ENCODE measurements around the gene TNS1. TPM values are rescaled to one million over a fixed set of nuclear protein-coding genes. Genes with fewer than 3 reads are reported as not detected.

The TNS1 gene
- total RNA-seq, 6 experiments from 2014 or later, result 113 to 139 (median 126) TPM

DNA sequence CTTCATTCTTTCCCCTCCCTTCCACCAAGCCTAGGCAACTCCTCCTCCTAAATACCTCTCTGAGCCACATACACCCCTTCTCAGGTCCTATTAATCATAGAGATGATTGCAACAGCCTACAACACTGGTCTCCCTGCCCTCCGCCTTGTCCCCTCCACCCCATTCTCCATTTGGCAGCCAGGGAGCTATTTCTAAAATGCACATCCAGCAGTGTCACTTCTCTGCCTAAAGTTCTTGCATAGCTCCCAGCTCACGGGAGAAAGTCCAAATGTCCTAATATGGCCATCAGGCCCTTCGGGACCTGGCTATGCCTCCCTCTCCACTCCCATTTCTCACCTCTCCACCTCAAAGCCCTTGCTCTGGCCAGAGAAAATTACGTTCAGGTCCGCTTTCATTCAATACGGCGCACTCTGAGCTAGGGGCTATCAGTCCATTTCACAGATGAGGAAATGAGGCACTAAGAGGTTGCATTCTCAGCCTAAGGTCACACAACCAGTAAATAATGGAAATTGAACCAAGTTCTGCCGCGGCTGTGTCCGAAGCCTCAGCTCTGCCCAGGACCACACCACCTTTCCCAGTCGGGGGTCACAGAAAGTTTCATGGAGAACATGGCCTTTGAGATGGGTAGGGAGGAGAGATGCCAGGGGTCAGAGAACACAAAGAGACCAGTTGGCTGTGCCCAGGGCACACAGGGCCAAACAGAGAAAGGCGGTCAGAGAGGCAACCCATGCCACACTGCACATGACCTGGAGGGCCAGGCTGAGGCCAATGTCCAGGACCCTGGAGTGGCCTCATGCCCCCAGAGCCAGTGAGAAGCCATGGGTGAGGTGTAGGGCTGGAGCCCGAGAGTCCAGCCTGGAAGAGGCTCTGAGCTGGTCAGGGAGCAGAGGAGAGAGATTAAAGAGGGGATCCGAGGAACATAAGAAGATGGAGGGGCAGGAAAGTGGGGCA is 72.8 kb downstream of the TNS1 start:
- H3K27ac Mint-ChIP-seq, result peak overlapping the region; percentile 84

GRCh38 chr2:217929272-217929671 is 73.5 kb downstream of the TNS1 start:
- Mint-ChIP-seq H3K4me3 (no peak overlapping the region), H3K4me1 (ENCODE audit: low read depth) (peaks cover 99% of the 10 kb centered on the region), H3K9me3 (no peaks in the 10 kb centered on the region), H3K27ac (peak overlapping the region; percentile 84), H3K36me3 (ENCODE audit: low read depth) (0 out of 2 replicates have a peak, but pooled peaks cover 6% of the 10 kb centered on the region), H3K27me3 (ENCODE audit: insufficient read depth) (peaks cover 5% of the 10 kb centered on the region)
- TF ChIP-seq, protein P1, sequence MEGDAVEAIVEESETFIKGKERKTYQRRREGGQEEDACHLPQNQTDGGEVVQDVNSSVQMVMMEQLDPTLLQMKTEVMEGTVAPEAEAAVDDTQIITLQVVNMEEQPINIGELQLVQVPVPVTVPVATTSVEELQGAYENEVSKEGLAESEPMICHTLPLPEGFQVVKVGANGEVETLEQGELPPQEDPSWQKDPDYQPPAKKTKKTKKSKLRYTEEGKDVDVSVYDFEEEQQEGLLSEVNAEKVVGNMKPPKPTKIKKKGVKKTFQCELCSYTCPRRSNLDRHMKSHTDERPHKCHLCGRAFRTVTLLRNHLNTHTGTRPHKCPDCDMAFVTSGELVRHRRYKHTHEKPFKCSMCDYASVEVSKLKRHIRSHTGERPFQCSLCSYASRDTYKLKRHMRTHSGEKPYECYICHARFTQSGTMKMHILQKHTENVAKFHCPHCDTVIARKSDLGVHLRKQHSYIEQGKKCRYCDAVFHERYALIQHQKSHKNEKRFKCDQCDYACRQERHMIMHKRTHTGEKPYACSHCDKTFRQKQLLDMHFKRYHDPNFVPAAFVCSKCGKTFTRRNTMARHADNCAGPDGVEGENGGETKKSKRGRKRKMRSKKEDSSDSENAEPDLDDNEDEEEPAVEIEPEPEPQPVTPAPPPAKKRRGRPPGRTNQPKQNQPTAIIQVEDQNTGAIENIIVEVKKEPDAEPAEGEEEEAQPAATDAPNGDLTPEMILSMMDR (IDR thresholded peaks at IDR 0.05), result no peak
- DNase-seq, result no peak

More for the DNA sequence above, 72.8 kb downstream of the TNS1 start:
- peak; percentile 65 for DNase-seq
- Mint-ChIP-seq H3K36me3 (ENCODE audit: low read depth) (0 out of 2 replicates have a peak, but pooled peaks cover 6% of the 10 kb centered on the region), H3K9me3 (no peaks in the 10 kb centered on the region), H3K4me3 (no peak overlapping the region), H3K4me1 (ENCODE audit: low read depth) (peaks cover 99% of the 10 kb centered on the region), H3K27me3 (ENCODE audit: insufficient read depth) (peaks cover 5% of the 10 kb centered on the region)
- TF ChIP-seq, protein P1 (IDR thresholded peaks at IDR 0.05), result no peak

- peaks cover 5% of the 10 kb centered on the region for H3K27me3 Mint-ChIP-seq (ENCODE audit: insufficient read depth)
- TF ChIP-seq, protein P1 (IDR thresholded peaks at IDR 0.05), result no peak
- no peak for DNase-seq
- H3K9me3 Mint-ChIP-seq, result no peaks in the 10 kb centered on the region
- H3K4me3 Mint-ChIP-seq, result peak overlapping the region; percentile 48
- peaks cover 97% of the 10 kb centered on the region for H3K4me1 Mint-ChIP-seq (ENCODE audit: low read depth)
- H3K36me3 Mint-ChIP-seq (ENCODE audit: low read depth), result 0 out of 2 replicates have a peak, but pooled peaks cover 6% of the 10 kb centered on the region
- peak overlapping the region; percentile 84 for H3K27ac Mint-ChIP-seq
Observed at GRCh38 chr2:217928324-217929181, 74.2 kb downstream of the TNS1 start.

DNA sequence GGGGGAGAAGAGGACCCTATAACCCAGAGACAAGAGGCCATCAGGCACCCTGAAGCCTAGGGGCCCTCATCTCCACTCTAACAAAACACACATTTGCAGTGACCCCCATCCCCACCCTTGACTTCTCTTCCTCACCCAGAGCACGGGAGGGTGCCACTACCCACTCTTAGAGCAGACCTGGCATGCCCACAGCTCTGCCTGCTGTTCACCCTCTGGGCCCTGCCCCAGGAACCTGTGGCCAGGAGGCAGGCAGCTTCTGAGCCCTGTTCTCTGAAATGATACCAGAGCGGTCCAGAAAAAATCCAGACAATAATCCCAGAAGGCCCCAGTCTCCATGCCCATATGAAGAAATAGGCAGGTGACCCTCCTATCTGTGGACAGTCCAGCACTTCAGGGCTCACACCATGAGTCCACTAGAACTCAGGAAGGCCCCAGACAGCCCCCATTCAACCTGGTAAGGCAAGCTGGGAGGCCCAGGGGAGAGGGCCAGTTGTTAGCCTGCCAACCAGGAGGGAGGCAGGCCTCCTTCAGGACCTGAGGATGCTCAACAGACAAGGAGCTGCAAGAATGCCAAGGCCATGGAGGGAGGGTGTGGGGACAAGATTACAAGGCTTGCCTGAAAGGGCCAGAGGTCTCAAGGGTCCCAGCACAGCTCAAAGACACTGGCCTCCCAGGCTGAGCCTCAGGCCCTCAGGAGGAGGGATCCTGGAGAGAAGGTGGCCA is 75.0 kb downstream of the TNS1 start:
- DNase-seq, result no peak
- Mint-ChIP-seq H3K27me3 (ENCODE audit: insufficient read depth) (peaks cover 5% of the 10 kb centered on the region), H3K4me1 (ENCODE audit: low read depth) (peaks cover 97% of the 10 kb centered on the region), H3K27ac (peak overlapping the region; percentile 84), H3K9me3 (no peaks in the 10 kb centered on the region), H3K36me3 (ENCODE audit: low read depth) (peaks cover 6% of the 10 kb centered on the region; the same call in 1 of the 2 replicates), H3K4me3 (no peak overlapping the region)
- TF ChIP-seq, protein P1 (IDR thresholded peaks at IDR 0.05), result no peak

DNA sequence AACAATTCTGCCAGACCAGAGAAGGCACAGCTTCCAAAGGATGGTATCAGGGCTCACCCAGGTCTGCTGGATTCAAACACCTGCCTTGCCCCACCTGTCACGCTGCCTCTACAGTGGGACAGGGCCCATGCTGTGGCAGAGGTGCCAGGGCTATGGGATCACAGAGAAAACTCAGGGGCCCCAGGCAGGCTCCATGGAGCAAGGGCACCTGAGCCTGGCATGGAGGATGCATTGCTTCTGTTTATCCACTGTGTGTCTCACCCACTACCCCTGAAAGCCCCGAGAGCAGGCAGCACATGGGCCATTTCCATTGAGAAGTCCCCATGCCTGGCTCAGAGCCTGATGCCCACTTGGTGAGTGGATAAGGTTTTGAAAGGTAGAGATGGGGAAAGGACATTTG is 76.0 kb downstream of the TNS1 start:
- peak overlapping the region; percentile 84 for H3K27ac Mint-ChIP-seq
- TF ChIP-seq, protein P1 (IDR thresholded peaks at IDR 0.05), result no peak
- DNase-seq, result no peak
- H3K36me3 Mint-ChIP-seq (ENCODE audit: low read depth), result peaks cover 6% of the 10 kb centered on the region; the same call in 1 of the 2 replicates
- H3K27me3 Mint-ChIP-seq (ENCODE audit: insufficient read depth), result peaks cover 5% of the 10 kb centered on the region
- no peaks in the 10 kb centered on the region for H3K9me3 Mint-ChIP-seq
- peaks cover 97% of the 10 kb centered on the region for H3K4me1 Mint-ChIP-seq (ENCODE audit: low read depth)
- no peak overlapping the region for H3K4me3 Mint-ChIP-seq

Measured in HFFc6 (cell line).